Breast epithelium (tissue), 4 donors: ENCODE data around the gene GNAO1. TPM values are rescaled to one million over a fixed set of nuclear protein-coding genes. Genes with fewer than 3 reads are reported as not detected.

Experiments
- DNase-seq, 2 donors: peaks; one replicate each; pipeline ENCODE4 v3.0.0-alpha.2; 2019; ENCODE audit warnings: low spot score in 2 of 2
- H3K27ac ChIP-seq, 2 donors: fragments of 200-600 bp; sonication (generic) in 1 of 2; one replicate each; pipeline ENCODE4 v1.5.1; 2016 to 2019; ENCODE audit warnings: mild to moderate bottlenecking in 1 of 2
- H3K27me3 ChIP-seq, 2 donors: fragments of 200-600 bp; sonication (generic) in 1 of 2; one replicate each; pipeline versions ENCODE4 v1.5.1 to v1.6.0; 2017 to 2019; ENCODE audit warnings: control low read depth in 1 of 2, mild to moderate bottlenecking in 1 of 2
- H3K36me3 ChIP-seq: fragments of 200-600 bp; one replicate; pipeline ENCODE4 v1.5.1; 2019
- H3K4me1 ChIP-seq, 2 donors: fragments of 200-600 bp; sonication (generic); one replicate each; pipeline ENCODE4 v1.5.1; 2016 to 2019; ENCODE audit warnings: control low read depth in 1 of 2
- H3K4me3 ChIP-seq, 3 donors: fragments of 200-600 bp; sonication (generic); 1 replicate in 2 of 3; 2 replicates in 1 of 3; pipeline ENCODE4 v1.5.1; 2016 to 2019; ENCODE audit warnings: mild to moderate bottlenecking in 3 of 3, moderate library complexity in 2 of 3
- H3K9me3 ChIP-seq, 2 donors: fragments of 200-600 bp; sonication (generic) in 1 of 2; one replicate each; pipeline ENCODE4 v1.5.1; 2016 to 2019; ENCODE audit warnings: control low read depth in 1 of 2
- CTCF ChIP-seq, 3 donors: fragments of 450-650 bp; IDR thresholded peaks; one replicate each; pipeline ENCODE4 v1.5.1; 2016 to 2017; ENCODE audit warnings: antibody characterized with exemption in 3 of 3, mild to moderate bottlenecking in 3 of 3, moderate library complexity in 3 of 3
- POLR2A ChIP-seq: fragments of 450-650 bp; IDR thresholded peaks from one replicate; pipeline ENCODE4 v1.6.1; 2016; ENCODE audit warnings: antibody characterized with exemption, mild to moderate bottlenecking, moderate library complexity
- POLR2AphosphoS5 ChIP-seq, 3 donors: sonication (generic); formaldehyde crosslinking; IDR thresholded peaks; one replicate each; pipeline ENCODE4 v1.6.1; 2017; ENCODE audit warnings: antibody characterized with exemption in 3 of 3
- intact Hi-C: fragments of 100-400 bp; cut with DNase I; formaldehyde crosslinking; loops from one replicate; pipeline ENCODE4 v1.15.1; 2023; ENCODE audit warnings: low total_unique reads
- total RNA-seq, 3 donors: library from RNA; depleted of rRNA; stranded (reverse); fragments of >200 nt; gene quantifications; one replicate each; pipeline ENCODE4 v1.1.0, GENCODE V29; 2016

GNAO1 gene
- total RNA-seq, 3 donors from 2014 or later, result 0.96 to 1.9 (median 0.98) TPM

- TF ChIP-seq POLR2A (no peak), POLR2AphosphoS5 (IDR thresholded peaks at IDR 0.05) (no peak), CTCF (IDR thresholded peaks at IDR 0.05) (no peak)
- DNase-seq, result no peak
- H3K4me3 ChIP-seq, result no peak overlapping the region
- no peak overlapping the region for H3K27ac ChIP-seq
- no peaks in the 10 kb centered on the region for H3K9me3 ChIP-seq
- intact Hi-C loops, result no loop called here
- no peaks in the 10 kb centered on the region for H3K36me3 ChIP-seq
- H3K4me1 ChIP-seq, result no peaks in the 10 kb centered on the region
- H3K27me3 ChIP-seq, result no peaks in the 10 kb centered on the region
Observed at GRCh38 chr16:56269811-56270684, 78.8 kb downstream of the GNAO1 start.

GRCh38 chr16:56270828-56271227, 79.5 kb downstream of the GNAO1 start:
- Histone ChIP-seq H3K27me3 (no peaks in the 10 kb centered on the region), H3K27ac (no peak overlapping the region), H3K4me3 (no peak overlapping the region), H3K36me3 (no peaks in the 10 kb centered on the region), H3K9me3 (no peaks in the 10 kb centered on the region), H3K4me1 (no peaks in the 10 kb centered on the region)
- TF ChIP-seq CTCF (IDR thresholded peaks at IDR 0.05) (no peak), POLR2AphosphoS5 (IDR thresholded peaks at IDR 0.05) (no peak), POLR2A (no peak)
- DNase-seq, result no peak
- intact Hi-C loops, result no loop called here

- intact Hi-C loops, result no loop called here
- no peak overlapping the region for H3K27ac ChIP-seq
Observed at GRCh38 chr16:56272583-56272894, 81.2 kb downstream of the GNAO1 start.

GRCh38 chr16:56273615-56274014, 82.3 kb downstream of the GNAO1 start:
- Histone ChIP-seq H3K36me3 (no peaks in the 10 kb centered on the region), H3K27me3 (no peaks in the 10 kb centered on the region), H3K4me3 (no peak overlapping the region), H3K9me3 (no peaks in the 10 kb centered on the region), H3K4me1 (no peaks in the 10 kb centered on the region), H3K27ac (no peak overlapping the region)
- intact Hi-C loops, result no loop called here
- no peak for DNase-seq
- no peak for TF ChIP-seq POLR2A
- no peak for TF ChIP-seq POLR2AphosphoS5 (IDR thresholded peaks at IDR 0.05)
- no peak for TF ChIP-seq CTCF (IDR thresholded peaks at IDR 0.05)

More at GRCh38 chr16:56272583-56272894, 81.2 kb downstream of the GNAO1 start:
- Histone ChIP-seq H3K36me3 (no peaks in the 10 kb centered on the region), H3K4me3 (no peak overlapping the region), H3K27me3 (no peaks in the 10 kb centered on the region), H3K4me1 (no peaks in the 10 kb centered on the region), H3K9me3 (no peaks in the 10 kb centered on the region)
- DNase-seq, result no peak
- no peak for TF ChIP-seq POLR2A
- no peak for TF ChIP-seq POLR2AphosphoS5 (IDR thresholded peaks at IDR 0.05)
- no peak for TF ChIP-seq CTCF (IDR thresholded peaks at IDR 0.05)

- no peak for DNase-seq
- no peaks in the 10 kb centered on the region for H3K9me3 ChIP-seq
- no peak for TF ChIP-seq CTCF (IDR thresholded peaks at IDR 0.05)
- TF ChIP-seq POLR2A, result no peak
- no peak for TF ChIP-seq POLR2AphosphoS5 (IDR thresholded peaks at IDR 0.05)
- H3K4me3 ChIP-seq, result no peak overlapping the region
- intact Hi-C loops, result no loop called here
- no peak overlapping the region for H3K27ac ChIP-seq
- H3K27me3 ChIP-seq, result no peaks in the 10 kb centered on the region
- no peaks in the 10 kb centered on the region for H3K4me1 ChIP-seq
- H3K36me3 ChIP-seq, result no peaks in the 10 kb centered on the region
Observed at GRCh38 chr16:56274369-56274768, 83.1 kb downstream of the GNAO1 start.
